Activated CD8-positive, alpha-beta T cell treated with anti-CD3 and anti-CD28 coated beads for 36 hours (primary cell): ENCODE data around the gene SART3. TPM values are rescaled to one million over a fixed set of nuclear protein-coding genes. Genes with fewer than 3 reads are reported as not detected.

Source experiments
- ATAC-seq: fragments of 200-7000 bp; cut with Tn5 transposase; one replicate; pipeline ENCODE4 v1.10.0; 2021; ENCODE audit warnings: mild to moderate bottlenecking, moderate library complexity
- CTCF ChIA-PET: fragments of 350-600 bp; sonication (Branson Sonifier 250); formaldehyde crosslinking; loops from one replicate; lab custom pipeline; 2021; ENCODE audit warnings: antibody characterized with exemption; lab: Charles Lee
- POLR2A ChIA-PET: fragments of 350-600 bp; sonication (Branson Sonifier 250); formaldehyde crosslinking; loops from one replicate; lab custom pipeline; 2021; ENCODE audit warnings: antibody characterized with exemption; lab: Charles Lee
- DNase-seq: peaks from one replicate; pipeline ENCODE4 v3.0.0-alpha.2; 2020
- H3K27ac Mint-ChIP-seq: one replicate; pipeline ENCODE4 v1.8.0; 2021; ENCODE audit warnings: mild to moderate bottlenecking, mixed read lengths
- H3K27me3 Mint-ChIP-seq: one replicate; pipeline ENCODE4 v1.8.0; 2021; ENCODE audit warnings: mixed read lengths
- H3K36me3 Mint-ChIP-seq: one replicate; pipeline ENCODE4 v1.8.0; 2021; ENCODE audit warnings: low read depth, mixed read lengths
- H3K4me1 Mint-ChIP-seq: one replicate; pipeline ENCODE4 v1.8.0; 2021; ENCODE audit warnings: low read depth, mixed read lengths
- H3K4me3 Mint-ChIP-seq: one replicate; pipeline ENCODE4 v1.8.0; 2021; ENCODE audit warnings: mild to moderate bottlenecking, moderate library complexity, mixed read lengths
- H3K9me3 Mint-ChIP-seq: one replicate; pipeline ENCODE4 v1.8.0; 2021; ENCODE audit warnings: mixed read lengths
- intact Hi-C: fragments of 100-400 bp; cut with micrococcal nuclease; formaldehyde crosslinking; loops from one replicate; pipeline ENCODE4 v1.10.0; 2022
- total RNA-seq, 2 experiments: library from RNA; stranded (reverse); gene quantifications; one replicate each; pipeline ENCODE4 v1.2.3, GENCODE V29; 2021
- TF ChIP-seq, protein P1 (sequence below): fragments of 200-600 bp; IDR thresholded peaks from one replicate; pipeline ENCODE4 v1.8.0; 2022; ENCODE audit warnings: antibody characterized with exemption, mild to moderate bottlenecking

The SART3 gene, protein sequence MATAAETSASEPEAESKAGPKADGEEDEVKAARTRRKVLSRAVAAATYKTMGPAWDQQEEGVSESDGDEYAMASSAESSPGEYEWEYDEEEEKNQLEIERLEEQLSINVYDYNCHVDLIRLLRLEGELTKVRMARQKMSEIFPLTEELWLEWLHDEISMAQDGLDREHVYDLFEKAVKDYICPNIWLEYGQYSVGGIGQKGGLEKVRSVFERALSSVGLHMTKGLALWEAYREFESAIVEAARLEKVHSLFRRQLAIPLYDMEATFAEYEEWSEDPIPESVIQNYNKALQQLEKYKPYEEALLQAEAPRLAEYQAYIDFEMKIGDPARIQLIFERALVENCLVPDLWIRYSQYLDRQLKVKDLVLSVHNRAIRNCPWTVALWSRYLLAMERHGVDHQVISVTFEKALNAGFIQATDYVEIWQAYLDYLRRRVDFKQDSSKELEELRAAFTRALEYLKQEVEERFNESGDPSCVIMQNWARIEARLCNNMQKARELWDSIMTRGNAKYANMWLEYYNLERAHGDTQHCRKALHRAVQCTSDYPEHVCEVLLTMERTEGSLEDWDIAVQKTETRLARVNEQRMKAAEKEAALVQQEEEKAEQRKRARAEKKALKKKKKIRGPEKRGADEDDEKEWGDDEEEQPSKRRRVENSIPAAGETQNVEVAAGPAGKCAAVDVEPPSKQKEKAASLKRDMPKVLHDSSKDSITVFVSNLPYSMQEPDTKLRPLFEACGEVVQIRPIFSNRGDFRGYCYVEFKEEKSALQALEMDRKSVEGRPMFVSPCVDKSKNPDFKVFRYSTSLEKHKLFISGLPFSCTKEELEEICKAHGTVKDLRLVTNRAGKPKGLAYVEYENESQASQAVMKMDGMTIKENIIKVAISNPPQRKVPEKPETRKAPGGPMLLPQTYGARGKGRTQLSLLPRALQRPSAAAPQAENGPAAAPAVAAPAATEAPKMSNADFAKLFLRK
- 10 to 100 TPM; 80.1 to 81.4 TPM for total RNA-seq

DNA sequence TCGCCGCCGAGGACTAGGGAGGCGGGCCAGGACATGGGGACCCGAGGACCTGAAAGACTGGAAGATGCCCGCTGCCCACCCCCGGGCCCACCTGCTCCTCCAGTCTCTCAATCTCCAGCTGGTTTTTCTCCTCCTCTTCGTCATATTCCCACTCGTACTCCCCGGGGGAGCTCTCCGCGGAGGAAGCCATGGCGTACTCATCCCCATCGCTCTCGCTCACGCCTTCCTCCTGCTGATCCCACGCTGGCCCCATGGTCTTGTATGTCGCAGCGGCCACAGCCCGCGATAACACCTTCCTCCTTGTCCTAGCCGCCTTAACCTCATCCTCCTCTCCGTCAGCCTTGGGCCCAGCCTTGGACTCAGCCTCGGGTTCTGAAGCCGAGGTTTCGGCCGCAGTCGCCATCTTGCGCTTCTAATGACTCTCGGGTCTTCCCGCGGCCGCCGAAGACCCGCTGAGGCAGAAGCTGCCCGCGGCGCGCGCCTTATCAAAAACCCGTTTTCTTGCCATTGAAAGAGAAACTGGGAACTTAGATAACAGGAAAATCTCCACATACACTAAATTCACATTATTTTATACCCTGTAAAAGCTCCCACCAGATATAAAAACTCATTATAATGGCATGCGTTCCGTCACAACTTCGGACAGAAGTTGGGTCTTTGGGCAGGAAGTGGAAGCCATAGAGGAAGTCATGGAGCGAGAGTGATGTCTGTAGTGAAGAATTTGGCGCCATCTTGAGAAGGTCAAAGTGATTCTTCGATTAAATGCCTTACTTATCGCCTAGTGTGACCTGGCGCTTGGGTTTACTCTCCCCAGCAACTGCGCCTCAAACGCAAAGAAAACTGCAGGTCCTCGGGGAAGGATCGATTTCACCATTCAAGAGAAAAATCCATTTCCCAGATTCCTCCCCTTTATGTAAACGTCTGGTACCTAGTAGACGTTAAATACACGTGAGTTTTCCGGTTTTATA, at the start of gene SART3:
Gene SART3, minus strand, starts transcription at position 422 of the 968 bp plus-strand sequence. Its CDS starts 19 bp downstream, at position 403.
- intact Hi-C loops, result loop anchor here (5.0 to 10.0 kb wide), 2 partner anchors 241 to 394 kb away; no protein-coding TSS in a partner anchor
- Mint-ChIP-seq H3K4me3 (peak within 1 kb of the TSS; percentile 99), H3K36me3 (peaks cover 50% of the 10 kb centered on the region), H3K27me3 (no peaks in the 10 kb centered on the region), H3K9me3 (no peaks in the 10 kb centered on the region), H3K27ac (peak within 1 kb of the TSS; percentile 100), H3K4me1 (peaks cover 54% of the 10 kb centered on the region)
- ATAC-seq (peak; percentile 53), DNase-seq (peak; percentile 90)
- ChIA-PET CTCF (interaction anchor here (1.0 to 24.3 kb wide), 8 partner anchors 12 to 243 kb away, joined by 3 to 645 read pairs (median 6); no protein-coding TSS in a partner anchor), POLR2A (interaction anchor here (0.9 to 14.9 kb wide), 14 partner anchors 12 to 538 kb away, joined by 3 to 225 read pairs (median 5); partner anchors contain the start of gene SELPLG)
- TF ChIP-seq, protein P1, sequence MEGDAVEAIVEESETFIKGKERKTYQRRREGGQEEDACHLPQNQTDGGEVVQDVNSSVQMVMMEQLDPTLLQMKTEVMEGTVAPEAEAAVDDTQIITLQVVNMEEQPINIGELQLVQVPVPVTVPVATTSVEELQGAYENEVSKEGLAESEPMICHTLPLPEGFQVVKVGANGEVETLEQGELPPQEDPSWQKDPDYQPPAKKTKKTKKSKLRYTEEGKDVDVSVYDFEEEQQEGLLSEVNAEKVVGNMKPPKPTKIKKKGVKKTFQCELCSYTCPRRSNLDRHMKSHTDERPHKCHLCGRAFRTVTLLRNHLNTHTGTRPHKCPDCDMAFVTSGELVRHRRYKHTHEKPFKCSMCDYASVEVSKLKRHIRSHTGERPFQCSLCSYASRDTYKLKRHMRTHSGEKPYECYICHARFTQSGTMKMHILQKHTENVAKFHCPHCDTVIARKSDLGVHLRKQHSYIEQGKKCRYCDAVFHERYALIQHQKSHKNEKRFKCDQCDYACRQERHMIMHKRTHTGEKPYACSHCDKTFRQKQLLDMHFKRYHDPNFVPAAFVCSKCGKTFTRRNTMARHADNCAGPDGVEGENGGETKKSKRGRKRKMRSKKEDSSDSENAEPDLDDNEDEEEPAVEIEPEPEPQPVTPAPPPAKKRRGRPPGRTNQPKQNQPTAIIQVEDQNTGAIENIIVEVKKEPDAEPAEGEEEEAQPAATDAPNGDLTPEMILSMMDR, result no peak

DNA sequence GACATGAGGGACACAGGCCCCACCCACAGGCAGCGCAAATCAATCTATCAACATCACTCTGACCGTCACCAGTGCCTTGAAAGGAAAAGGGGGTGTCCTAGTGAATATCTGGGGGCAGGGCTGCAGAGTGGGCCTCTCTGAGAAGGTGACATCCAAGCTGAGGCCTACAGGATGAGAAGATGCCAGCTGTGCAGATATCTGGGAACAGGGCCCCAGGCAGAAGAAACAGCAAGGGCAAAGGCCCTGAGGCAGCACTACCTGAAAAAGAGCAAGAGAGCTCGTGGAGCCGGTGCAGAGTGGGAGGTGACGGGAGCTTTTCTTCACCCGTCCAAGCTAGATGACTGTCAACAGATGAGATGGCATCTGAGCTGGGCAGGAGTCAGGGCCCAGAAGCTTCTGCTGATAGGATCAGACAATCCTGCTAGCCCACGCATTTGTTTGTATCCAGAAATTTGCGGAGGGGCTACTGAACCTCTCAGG, 49.4 kb upstream of the SART3 start:
- no peak for ATAC-seq
- Mint-ChIP-seq H3K4me1 (peaks cover 15% of the 10 kb centered on the region), H3K9me3 (peaks cover 4% of the 10 kb centered on the region), H3K36me3 (peaks cover 1% of the 10 kb centered on the region), H3K4me3 (no peak overlapping the region), H3K27ac (no peak overlapping the region), H3K27me3 (no peaks in the 10 kb centered on the region)
- DNase-seq, result no peak
- TF ChIP-seq, protein P1, result no peak
- ChIA-PET POLR2A (interaction anchor here (1.2 kb wide), 1 partner anchor 34 kb away, joined by 4 read pairs; no protein-coding TSS in a partner anchor), CTCF (interaction anchor here (1.1 to 15.6 kb wide), 3 partner anchors 26 to 194 kb away, joined by 3 to 645 read pairs (median 5); partner anchors contain the start of genes ISCU and SART3)
- intact Hi-C loops, result no loop called here

DNA sequence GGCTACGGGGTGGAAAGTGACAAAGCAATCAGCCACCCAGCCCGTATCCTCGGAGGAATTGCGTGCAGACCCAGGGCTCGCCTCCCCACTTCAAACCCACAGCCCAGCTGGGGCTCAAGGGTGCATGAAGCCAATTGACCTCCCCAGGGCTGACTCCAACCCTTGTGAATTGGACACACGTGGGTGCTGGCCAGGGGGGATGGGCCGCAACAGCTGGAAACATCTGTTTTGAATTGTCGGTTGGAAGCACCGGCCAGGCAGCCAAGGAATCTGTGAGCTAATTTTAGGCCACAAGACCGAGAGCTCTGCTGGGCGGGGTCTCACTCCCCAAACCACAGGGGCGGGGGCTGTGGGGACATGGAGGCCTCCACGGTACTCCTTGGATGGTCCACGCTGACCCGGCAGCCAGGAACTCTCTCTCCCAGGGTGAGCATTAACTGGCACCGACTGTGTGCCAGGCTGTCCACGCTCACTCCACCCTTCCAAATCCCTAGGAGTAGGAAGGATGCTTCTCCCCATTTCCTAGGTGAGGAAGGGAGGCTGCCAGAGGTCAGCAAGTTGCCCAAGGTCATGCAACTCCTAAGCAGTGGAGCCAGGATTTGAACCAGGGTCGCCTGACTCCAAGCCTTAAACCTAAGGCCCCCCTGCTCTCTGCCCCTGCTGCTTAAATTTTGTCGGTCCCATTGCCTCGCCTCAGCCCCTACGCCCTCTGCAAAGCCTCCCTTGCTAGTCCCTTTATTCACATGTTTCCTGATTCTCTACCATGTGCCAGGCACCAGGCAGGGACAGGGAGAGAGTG, 48.8 kb upstream of the SART3 start:
- ATAC-seq (no peak), DNase-seq (no peak)
- Mint-ChIP-seq H3K27me3 (peaks cover 1% of the 10 kb centered on the region), H3K27ac (no peak overlapping the region), H3K4me3 (no peak overlapping the region), H3K9me3 (peaks cover 1% of the 10 kb centered on the region), H3K36me3 (peaks cover 2% of the 10 kb centered on the region), H3K4me1 (peaks cover 15% of the 10 kb centered on the region)
- TF ChIP-seq, protein P1, result no peak
- ChIA-PET POLR2A (interaction anchor here (0.9 to 1.3 kb wide), 3 partner anchors 9 to 34 kb away, joined by 3 to 4 read pairs (median 3); no protein-coding TSS in a partner anchor), CTCF (interaction anchor here (1.1 to 15.6 kb wide), 3 partner anchors 26 to 195 kb away, joined by 3 to 645 read pairs (median 5); partner anchors contain the start of genes ISCU and SART3)
- intact Hi-C loops, result no loop called here
